ENCODE results near the gene SHBG.
A peak's percentile ranks its signal among the peaks of the same experiment; 100 is the strongest.
"Not testable (repeated sequence)": the region's sequence is repeated elsewhere in the genome, so short reads cannot be mapped to it uniquely, and the experiment has no call there.

SHBG gene

GRCh38 chr17:7629939-7630571 lies at the start of gene SHBG:
TSS of gene SHBG (plus strand) at chr17:7630135. CDS start at chr17:7630173, 38 bp downstream.
- no peak for DNase-seq

GRCh38 chr17:7580604-7581575 lies 49.0 kb upstream of the SHBG start:
- no peak for DNase-seq

- DNase-seq = peak; percentile 27 to 32
Observed at GRCh38 chr17:7582396-7583252, 47.3 kb upstream of the SHBG start.

- DNase-seq = peak; percentile 98
Observed at GRCh38 chr17:7583253-7584109, 46.5 kb upstream of the SHBG start, which contains the start of gene MPDU1. TSS of gene MPDU1 (plus strand) at chr17:7583852. CDS start at chr17:7583863, 11 bp downstream.

- DNase-seq = peak; percentile 43 to 56
Observed at GRCh38 chr17:7586673-7587419, 43.1 kb upstream of the SHBG start.

GRCh38 chr17:7587420-7588151 lies 42.3 kb upstream of the SHBG start:
- DNase-seq = no peak

- DNase-seq = no peak
Observed at GRCh38 chr17:7588553-7589203, 41.3 kb upstream of the SHBG start.

GRCh38 chr17:7589204-7589868 lies 40.6 kb upstream of the SHBG start:
- peak; percentile 90 to 95 for DNase-seq

GRCh38 chr17:7589891-7590691 lies 39.8 kb upstream of the SHBG start, which contains the start of gene SOX15:
TSS of gene SOX15 (minus strand) at chr17:7590094. CDS start at chr17:7589676, 418 bp downstream.
- no peak for DNase-seq

- no peak for DNase-seq
Observed at GRCh38 chr17:7590743-7591142, 39.2 kb upstream of the SHBG start.

GRCh38 chr17:7591596-7591995 lies 38.3 kb upstream of the SHBG start:
- DNase-seq = no peak

GRCh38 chr17:7592422-7593021 lies 37.4 kb upstream of the SHBG start:
- no peak for DNase-seq

- DNase-seq = no peak
Observed at GRCh38 chr17:7593296-7593695, 36.6 kb upstream of the SHBG start.

- not testable (repeated sequence) for DNase-seq
Observed at GRCh38 chr17:7597561-7597960, 32.4 kb upstream of the SHBG start.

GRCh38 chr17:7606280-7606679 lies 23.7 kb upstream of the SHBG start:
- no peak for DNase-seq

GRCh38 chr17:7610641-7611040 lies 19.3 kb upstream of the SHBG start:
- DNase-seq = peak in 1 of 2 experiments; percentile 13

GRCh38 chr17:7611635-7612293 lies 18.2 kb upstream of the SHBG start:
- DNase-seq = no peak

Data from SHP77 (cell line).